Stimulated activated naive CD4-positive, alpha-beta T cell (primary cell): ENCODE results near the gene HCLS1.
A peak's percentile ranks its signal among the peaks of the same experiment; 100 is the strongest.
"Not testable (repeated sequence)": the region's sequence is repeated elsewhere in the genome, so short reads cannot be mapped to it uniquely, and the experiment has no call there.

Experiments
- DNase-seq, 6 experiments: peaks; one replicate each; lab custom pipeline; 2025; lab: John Stamatoyannopoulos, UW

HCLS1 gene

GRCh38 chr3:121658716-121659435, 1.8 kb downstream of the HCLS1 start:
- DNase-seq, result no peak

- DNase-seq, result peak in 1 of 6 experiments; percentile 9
These were observed 6.0 kb downstream of the HCLS1 start for GRCh38 chr3:121654493-121655385.

GRCh38 chr3:121651684-121652083, 9.0 kb downstream of the HCLS1 start:
- no peak for DNase-seq

- DNase-seq, result no peak
These were observed 11.1 kb downstream of the HCLS1 start for GRCh38 chr3:121649645-121650044.

GRCh38 chr3:121648219-121648958, 12.3 kb downstream of the HCLS1 start:
- no peak for DNase-seq

GRCh38 chr3:121645054-121645453, 15.6 kb downstream of the HCLS1 start:
- no peak for DNase-seq

- DNase-seq, result no peak
These were observed 17.9 kb downstream of the HCLS1 start for GRCh38 chr3:121642601-121643314.

GRCh38 chr3:121641127-121641526, 19.6 kb downstream of the HCLS1 start:
- DNase-seq, result no peak

GRCh38 chr3:121637922-121638321, 22.8 kb downstream of the HCLS1 start:
- no peak for DNase-seq

- DNase-seq, result no peak
These were observed 30.3 kb downstream of the HCLS1 start for GRCh38 chr3:121630355-121630754.

- DNase-seq, result no peak
These were observed 31.1 kb downstream of the HCLS1 start for GRCh38 chr3:121629601-121630000.

- no peak for DNase-seq
These were observed 33.1 kb downstream of the HCLS1 start for GRCh38 chr3:121627622-121628021.

- no peak for DNase-seq
These were observed 33.5 kb downstream of the HCLS1 start for GRCh38 chr3:121627211-121627610.

- DNase-seq, result no peak
These were observed 34.2 kb downstream of the HCLS1 start for GRCh38 chr3:121626495-121626894.

GRCh38 chr3:121624147-121624899, 36.4 kb downstream of the HCLS1 start:
- no peak for DNase-seq

GRCh38 chr3:121621491-121621890, 39.2 kb downstream of the HCLS1 start:
- no peak for DNase-seq

GRCh38 chr3:121619691-121620090, 41.0 kb downstream of the HCLS1 start:
- no peak for DNase-seq

- DNase-seq, result no peak
These were observed 54.6 kb downstream of the HCLS1 start for GRCh38 chr3:121606106-121606505.

GRCh38 chr3:121604759-121605158, 55.9 kb downstream of the HCLS1 start:
- no peak for DNase-seq

GRCh38 chr3:121601212-121601812, 59.4 kb downstream of the HCLS1 start:
- no peak for DNase-seq

GRCh38 chr3:121599900-121600299, 60.8 kb downstream of the HCLS1 start:
- DNase-seq, result not testable (repeated sequence)
